ENCODE measurements around the gene KLHL29.

The KLHL29 gene

DNA sequence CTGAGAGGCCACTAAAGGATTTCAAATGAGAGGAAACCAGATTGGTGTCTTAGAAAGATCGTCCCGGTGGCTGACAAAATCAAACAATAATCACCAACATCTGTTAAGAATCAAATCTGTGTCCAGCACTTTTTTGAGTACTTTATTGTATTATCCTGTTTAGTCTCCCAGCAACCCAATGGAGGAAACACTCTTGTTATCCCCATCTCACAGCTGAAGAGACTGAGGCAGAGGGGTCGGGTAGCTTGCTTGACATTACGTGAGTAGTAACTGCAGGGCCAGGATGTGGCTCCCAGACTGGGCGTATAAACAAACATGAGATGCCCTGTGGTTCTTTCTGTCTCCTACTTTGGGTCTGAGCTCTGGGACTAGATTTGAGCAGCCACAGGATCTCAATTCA, 76.0 kb downstream of the KLHL29 start:
- H4K20me1 ChIP-seq (ENCODE audit: insufficient read depth, low read length): peaks cover 22% of the 10 kb centered on the region; the same call in 1 of the 2 replicates
- H3K9me3 ChIP-seq (ENCODE audit: insufficient read depth, low read length, severe bottlenecking): no peaks in the 10 kb centered on the region
- no peak overlapping the region for H3K4me3 ChIP-seq (ENCODE audit: low read depth in 1 of 2, low read length in 2 of 2)
- no peak overlapping the region for H3K9ac ChIP-seq (ENCODE audit: low read depth, low read length)
- ATAC-seq (ENCODE audit: insufficient read depth, low read depth) (no peak), DNase-seq (no peak)
- no peak for TF ChIP-seq EZH2 (IDR thresholded peaks at IDR 0.05; ENCODE audit: borderline replicate concordance, low read depth, low read length, severe bottlenecking)
- TF ChIP-seq, protein P1, sequence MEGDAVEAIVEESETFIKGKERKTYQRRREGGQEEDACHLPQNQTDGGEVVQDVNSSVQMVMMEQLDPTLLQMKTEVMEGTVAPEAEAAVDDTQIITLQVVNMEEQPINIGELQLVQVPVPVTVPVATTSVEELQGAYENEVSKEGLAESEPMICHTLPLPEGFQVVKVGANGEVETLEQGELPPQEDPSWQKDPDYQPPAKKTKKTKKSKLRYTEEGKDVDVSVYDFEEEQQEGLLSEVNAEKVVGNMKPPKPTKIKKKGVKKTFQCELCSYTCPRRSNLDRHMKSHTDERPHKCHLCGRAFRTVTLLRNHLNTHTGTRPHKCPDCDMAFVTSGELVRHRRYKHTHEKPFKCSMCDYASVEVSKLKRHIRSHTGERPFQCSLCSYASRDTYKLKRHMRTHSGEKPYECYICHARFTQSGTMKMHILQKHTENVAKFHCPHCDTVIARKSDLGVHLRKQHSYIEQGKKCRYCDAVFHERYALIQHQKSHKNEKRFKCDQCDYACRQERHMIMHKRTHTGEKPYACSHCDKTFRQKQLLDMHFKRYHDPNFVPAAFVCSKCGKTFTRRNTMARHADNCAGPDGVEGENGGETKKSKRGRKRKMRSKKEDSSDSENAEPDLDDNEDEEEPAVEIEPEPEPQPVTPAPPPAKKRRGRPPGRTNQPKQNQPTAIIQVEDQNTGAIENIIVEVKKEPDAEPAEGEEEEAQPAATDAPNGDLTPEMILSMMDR (IDR thresholded peaks at IDR 0.05; ENCODE audit: borderline replicate concordance, extremely low read depth, low read length, poor library complexity, severe bottlenecking): no peak
- H3K4me2 ChIP-seq (ENCODE audit: insufficient read depth, low read length): no peak overlapping the region
- no peak overlapping the region for H2AFZ ChIP-seq (ENCODE audit: low read depth, low read length)
- no peaks in the 10 kb centered on the region for H3K36me3 ChIP-seq (ENCODE audit: insufficient read depth, low read length)
- no peaks in the 10 kb centered on the region for H3K4me1 ChIP-seq (ENCODE audit: insufficient read depth, low read length)
- no peak overlapping the region for H3K27ac ChIP-seq (ENCODE audit: low read length)
- no peaks in the 10 kb centered on the region for H3K79me2 ChIP-seq (ENCODE audit: insufficient read depth, low read length)
- H3K27me3 ChIP-seq (ENCODE audit: insufficient read depth, low read length, poor library complexity): peaks cover 18% of the 10 kb centered on the region

GRCh38 chr2:23464156-23464555, 79.2 kb downstream of the KLHL29 start:
- Histone ChIP-seq H3K36me3 (ENCODE audit: insufficient read depth, low read length) (no peaks in the 10 kb centered on the region), H2AFZ (ENCODE audit: low read depth, low read length) (no peak overlapping the region), H3K79me2 (ENCODE audit: insufficient read depth, low read length) (no peaks in the 10 kb centered on the region), H3K4me2 (ENCODE audit: insufficient read depth, low read length) (no peak overlapping the region), H4K20me1 (ENCODE audit: insufficient read depth, low read length) (peaks cover 16% of the 10 kb centered on the region), H3K27me3 (ENCODE audit: insufficient read depth, low read length, poor library complexity) (peaks cover 19% of the 10 kb centered on the region), H3K27ac (ENCODE audit: low read length) (no peak overlapping the region), H3K4me1 (ENCODE audit: insufficient read depth, low read length) (no peaks in the 10 kb centered on the region), H3K4me3 (ENCODE audit: low read depth in 1 of 2, low read length in 2 of 2) (no peak overlapping the region), H3K9me3 (ENCODE audit: insufficient read depth, low read length, severe bottlenecking) (no peaks in the 10 kb centered on the region), H3K9ac (ENCODE audit: low read depth, low read length) (no peak overlapping the region)
- no peak for ATAC-seq (ENCODE audit: insufficient read depth, low read depth)
- DNase-seq: no peak
- TF ChIP-seq, protein P1 (IDR thresholded peaks at IDR 0.05; ENCODE audit: borderline replicate concordance, extremely low read depth, low read length, poor library complexity, severe bottlenecking): no peak
- TF ChIP-seq EZH2 (IDR thresholded peaks at IDR 0.05; ENCODE audit: borderline replicate concordance, low read depth, low read length, severe bottlenecking): no peak

GRCh38 chr2:23464905-23465537, 80.0 kb downstream of the KLHL29 start:
- no peak overlapping the region for H3K4me3 ChIP-seq (ENCODE audit: low read depth in 1 of 2, low read length in 2 of 2)
- H3K27ac ChIP-seq (ENCODE audit: low read length): no peak overlapping the region
- no peak for ATAC-seq (ENCODE audit: insufficient read depth, low read depth)

More at GRCh38 chr2:23464905-23465537, 80.0 kb downstream of the KLHL29 start:
- Histone ChIP-seq H2AFZ (ENCODE audit: low read depth, low read length) (no peak overlapping the region), H3K9ac (ENCODE audit: low read depth, low read length) (no peak overlapping the region), H3K4me2 (ENCODE audit: insufficient read depth, low read length) (no peak overlapping the region), H3K79me2 (ENCODE audit: insufficient read depth, low read length) (no peaks in the 10 kb centered on the region), H4K20me1 (ENCODE audit: insufficient read depth, low read length) (peaks cover 15% of the 10 kb centered on the region), H3K9me3 (ENCODE audit: insufficient read depth, low read length, severe bottlenecking) (no peaks in the 10 kb centered on the region), H3K36me3 (ENCODE audit: insufficient read depth, low read length) (no peaks in the 10 kb centered on the region), H3K27me3 (ENCODE audit: insufficient read depth, low read length, poor library complexity) (peaks cover 16% of the 10 kb centered on the region), H3K4me1 (ENCODE audit: insufficient read depth, low read length) (no peaks in the 10 kb centered on the region)
- DNase-seq: no peak
- TF ChIP-seq EZH2 (IDR thresholded peaks at IDR 0.05; ENCODE audit: borderline replicate concordance, low read depth, low read length, severe bottlenecking): no peak
- TF ChIP-seq, protein P1 (IDR thresholded peaks at IDR 0.05; ENCODE audit: borderline replicate concordance, extremely low read depth, low read length, poor library complexity, severe bottlenecking): no peak

All from DND-41 (cell line).